Measurements from ENCODE around the gene HSPBP1. TPM values are rescaled to one million over a fixed set of nuclear protein-coding genes. Genes with fewer than 3 reads are reported as not detected.

The HSPBP1 gene
- total and polyA plus RNA-seq, 2 of the 13 experiments (the other 11 are each of a cell fraction or from before 2014, with no cell fraction given): 22.3 to 33.7 TPM

DNA sequence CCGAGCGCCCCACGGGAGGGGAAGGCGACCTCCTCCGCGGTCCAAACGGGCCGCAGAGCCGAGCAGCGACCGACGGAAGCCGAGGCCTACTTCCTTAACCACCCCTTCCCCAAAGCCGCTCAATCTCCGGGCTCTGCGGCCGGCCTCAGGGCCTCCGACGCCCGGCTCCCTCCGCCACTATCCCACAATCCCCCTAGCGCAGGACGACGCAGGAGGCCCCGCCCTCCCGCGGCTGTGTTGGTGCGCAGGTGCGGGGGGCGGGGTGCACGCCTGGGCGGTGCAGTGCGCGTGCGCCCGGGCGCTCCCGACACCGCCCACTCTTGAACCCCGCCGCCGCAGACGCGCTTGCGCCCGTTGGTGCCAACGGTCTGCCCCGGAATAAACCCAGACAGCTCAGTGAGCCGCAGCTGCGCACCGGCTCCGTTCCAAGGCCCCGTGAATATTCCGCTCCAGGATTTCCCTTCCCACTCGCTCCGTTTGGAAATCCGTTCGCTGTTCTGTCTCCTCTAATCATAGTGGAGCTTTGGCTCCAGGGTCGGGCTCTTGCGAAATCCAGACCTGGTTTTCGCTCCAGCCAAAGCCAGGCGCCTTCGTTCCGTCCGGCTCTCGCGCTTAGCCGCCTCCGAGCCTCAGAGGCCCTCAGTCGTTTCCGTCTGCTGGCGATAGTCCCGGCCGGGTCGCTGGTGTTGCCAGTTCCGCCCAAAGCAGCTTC, 20.9 kb downstream of the HSPBP1 start, which contains the start of gene PPP6R1 (continued):
- no peak for TF ChIP-seq ZNF678 (CRISPR knock-in tag; IDR thresholded peaks at IDR 0.05)
- peak; percentile 81 for TF ChIP-seq FOXC1 (CRISPR knock-in tag; IDR thresholded peaks at IDR 0.05; ENCODE audit: borderline replicate concordance)
- no peak for TF ChIP-seq TRIM24 (CRISPR knock-in tag; IDR thresholded peaks at IDR 0.05)
- peak; percentile 27; the same call in 1 of the 2 replicates for TF ChIP-seq RARA (CRISPR knock-in tag; IDR thresholded peaks at IDR 0.05)
- TF ChIP-seq, protein P1, sequence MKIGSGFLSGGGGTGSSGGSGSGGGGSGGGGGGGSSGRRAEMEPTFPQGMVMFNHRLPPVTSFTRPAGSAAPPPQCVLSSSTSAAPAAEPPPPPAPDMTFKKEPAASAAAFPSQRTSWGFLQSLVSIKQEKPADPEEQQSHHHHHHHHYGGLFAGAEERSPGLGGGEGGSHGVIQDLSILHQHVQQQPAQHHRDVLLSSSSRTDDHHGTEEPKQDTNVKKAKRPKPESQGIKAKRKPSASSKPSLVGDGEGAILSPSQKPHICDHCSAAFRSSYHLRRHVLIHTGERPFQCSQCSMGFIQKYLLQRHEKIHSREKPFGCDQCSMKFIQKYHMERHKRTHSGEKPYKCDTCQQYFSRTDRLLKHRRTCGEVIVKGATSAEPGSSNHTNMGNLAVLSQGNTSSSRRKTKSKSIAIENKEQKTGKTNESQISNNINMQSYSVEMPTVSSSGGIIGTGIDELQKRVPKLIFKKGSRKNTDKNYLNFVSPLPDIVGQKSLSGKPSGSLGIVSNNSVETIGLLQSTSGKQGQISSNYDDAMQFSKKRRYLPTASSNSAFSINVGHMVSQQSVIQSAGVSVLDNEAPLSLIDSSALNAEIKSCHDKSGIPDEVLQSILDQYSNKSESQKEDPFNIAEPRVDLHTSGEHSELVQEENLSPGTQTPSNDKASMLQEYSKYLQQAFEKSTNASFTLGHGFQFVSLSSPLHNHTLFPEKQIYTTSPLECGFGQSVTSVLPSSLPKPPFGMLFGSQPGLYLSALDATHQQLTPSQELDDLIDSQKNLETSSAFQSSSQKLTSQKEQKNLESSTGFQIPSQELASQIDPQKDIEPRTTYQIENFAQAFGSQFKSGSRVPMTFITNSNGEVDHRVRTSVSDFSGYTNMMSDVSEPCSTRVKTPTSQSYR (CRISPR knock-in tag; IDR thresholded peaks at IDR 0.05; ENCODE audit: borderline replicate concordance): peak; percentile 34; the same call in 1 of the 2 replicates
- TF ChIP-seq ATF1 (CRISPR knock-in tag; IDR thresholded peaks at IDR 0.05): peak; percentile 56; the same call in 1 of the 2 replicates
- no peak; the same call in 1 of the 2 replicates for TF ChIP-seq NKX3-1 (CRISPR knock-in tag; IDR thresholded peaks at IDR 0.05)
- TF ChIP-seq EZH2 (conservative IDR thresholded peaks at IDR 0.05; ENCODE audit: low read depth, low read length): no peak
- no peak for TF ChIP-seq ZFP37 (CRISPR knock-in tag; IDR thresholded peaks at IDR 0.05; ENCODE audit: borderline replicate concordance)
- TF ChIP-seq ZNF879 (CRISPR knock-in tag; IDR thresholded peaks at IDR 0.05): peak; percentile 81; the same call in 1 of the 2 replicates
- 0 out of 2 replicates have a peak, but pooled peaks have one; percentile 60 for TF ChIP-seq ZNF83 (CRISPR knock-in tag; IDR thresholded peaks at IDR 0.05; ENCODE audit: borderline replicate concordance)
- no peak; the same call in 1 of the 2 replicates for TF ChIP-seq KLF12 (CRISPR knock-in tag; IDR thresholded peaks at IDR 0.05; ENCODE audit: borderline replicate concordance)
- TF ChIP-seq, protein P2, sequence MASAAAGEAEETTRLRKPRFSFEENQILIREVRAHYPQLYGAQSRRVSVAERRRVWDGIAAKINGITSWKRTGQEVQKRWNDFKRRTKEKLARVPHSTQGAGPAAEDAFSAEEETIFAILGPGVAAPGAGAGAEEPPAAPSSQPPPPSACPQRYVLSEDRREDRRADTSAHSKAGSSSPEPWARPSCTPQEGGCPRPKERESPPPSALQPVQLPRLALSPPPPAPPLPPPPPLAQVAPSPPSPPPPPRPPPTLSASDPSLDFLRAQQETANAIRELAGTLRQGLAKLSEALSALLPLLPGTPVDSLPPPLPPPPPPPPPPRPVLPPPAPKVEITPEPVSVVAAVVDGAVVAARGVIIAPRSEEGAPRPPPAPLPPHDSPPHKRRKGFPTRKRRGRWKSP (CRISPR knock-in tag; IDR thresholded peaks at IDR 0.05): peak; percentile 98
- TF ChIP-seq, protein P3, sequence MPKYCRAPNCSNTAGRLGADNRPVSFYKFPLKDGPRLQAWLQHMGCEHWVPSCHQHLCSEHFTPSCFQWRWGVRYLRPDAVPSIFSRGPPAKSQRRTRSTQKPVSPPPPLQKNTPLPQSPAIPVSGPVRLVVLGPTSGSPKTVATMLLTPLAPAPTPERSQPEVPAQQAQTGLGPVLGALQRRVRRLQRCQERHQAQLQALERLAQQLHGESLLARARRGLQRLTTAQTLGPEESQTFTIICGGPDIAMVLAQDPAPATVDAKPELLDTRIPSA (CRISPR knock-in tag; IDR thresholded peaks at IDR 0.05; ENCODE audit: borderline replicate concordance): no peak
- TF ChIP-seq, protein P4, sequence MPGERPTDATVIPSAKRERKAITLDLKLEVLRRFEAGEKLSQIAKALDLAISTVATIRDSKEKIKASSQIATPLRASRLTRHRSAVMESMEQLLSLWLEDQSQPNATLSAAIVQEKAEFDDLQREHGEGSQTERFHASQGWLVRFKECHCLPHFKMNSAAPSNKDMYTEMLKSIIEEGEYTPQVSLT (CRISPR knock-in tag; IDR thresholded peaks at IDR 0.05; ENCODE audit: borderline replicate concordance, low read depth): no peak
- no peak for TF ChIP-seq ZNF260 (CRISPR knock-in tag; IDR thresholded peaks at IDR 0.05; ENCODE audit: borderline replicate concordance, low read depth)
- TF ChIP-seq, protein P5, sequence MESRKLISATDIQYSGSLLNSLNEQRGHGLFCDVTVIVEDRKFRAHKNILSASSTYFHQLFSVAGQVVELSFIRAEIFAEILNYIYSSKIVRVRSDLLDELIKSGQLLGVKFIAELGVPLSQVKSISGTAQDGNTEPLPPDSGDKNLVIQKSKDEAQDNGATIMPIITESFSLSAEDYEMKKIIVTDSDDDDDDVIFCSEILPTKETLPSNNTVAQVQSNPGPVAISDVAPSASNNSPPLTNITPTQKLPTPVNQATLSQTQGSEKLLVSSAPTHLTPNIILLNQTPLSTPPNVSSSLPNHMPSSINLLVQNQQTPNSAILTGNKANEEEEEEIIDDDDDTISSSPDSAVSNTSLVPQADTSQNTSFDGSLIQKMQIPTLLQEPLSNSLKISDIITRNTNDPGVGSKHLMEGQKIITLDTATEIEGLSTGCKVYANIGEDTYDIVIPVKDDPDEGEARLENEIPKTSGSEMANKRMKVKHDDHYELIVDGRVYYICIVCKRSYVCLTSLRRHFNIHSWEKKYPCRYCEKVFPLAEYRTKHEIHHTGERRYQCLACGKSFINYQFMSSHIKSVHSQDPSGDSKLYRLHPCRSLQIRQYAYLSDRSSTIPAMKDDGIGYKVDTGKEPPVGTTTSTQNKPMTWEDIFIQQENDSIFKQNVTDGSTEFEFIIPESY (CRISPR knock-in tag; IDR thresholded peaks at IDR 0.05): peak; percentile 72
- TF ChIP-seq TGIF2 (CRISPR knock-in tag; IDR thresholded peaks at IDR 0.05): no peak

All from HepG2 (cell line).